Common myeloid progenitor, CD34-positive (primary cell): ENCODE data around the gene ZDHHC16.
"Not testable (repeated sequence)": the region's sequence is repeated elsewhere in the genome, so short reads cannot be mapped to it uniquely, and the experiment has no call there.

Experiments used
- CTCF ChIA-PET: fragments of 350-600 bp; sonication (Branson Sonifier 250); formaldehyde crosslinking; loops from one replicate; lab custom pipeline; 2021; ENCODE audit warnings: antibody characterized with exemption; lab: Charles Lee
- POLR2A ChIA-PET: fragments of 350-600 bp; sonication (Branson Sonifier 250); formaldehyde crosslinking; loops from one replicate; lab custom pipeline; 2021; ENCODE audit warnings: antibody characterized with exemption; lab: Charles Lee
- DNase-seq, 3 donors: peaks; one replicate each; pipeline versions ENCODE4 v3.0.0 to v3.0.0-alpha.2; 2013
- H3K27ac ChIP-seq, 2 experiments: 1 replicate in 1 of 2; 2 replicates in 1 of 2; pipeline ENCODE4 v1.7.0; 2013; ENCODE audit warnings: inconsistent platforms in 2 of 2, low read length in 2 of 2, mild to moderate bottlenecking in 2 of 2, low read depth in 1 of 2, moderate library complexity in 1 of 2; ENCODE audit not compliant: severe bottlenecking in 2 of 2, insufficient read depth in 1 of 2, poor library complexity in 1 of 2
- H3K27me3 ChIP-seq, 5 experiments: replicated peaks in 2 of 5; 1 replicate in 3 of 5; 2 replicates in 2 of 5; pipeline versions ENCODE4 v1.6.1 to v1.7.0; 2013; ENCODE audit warnings: low read length in 4 of 5, mild to moderate bottlenecking in 2 of 5, moderate library complexity in 2 of 5, inconsistent platforms in 1 of 5; ENCODE audit not compliant: insufficient read depth in 5 of 5, control insufficient read depth in 4 of 5
- H3K36me3 ChIP-seq, 4 experiments: 1 replicate in 2 of 4; 2 replicates in 2 of 4; pipeline versions ENCODE4 v1.6.1 to v1.7.0; 2013; ENCODE audit warnings: low read length in 3 of 4, control low read depth in 1 of 4, mild to moderate bottlenecking in 1 of 4; ENCODE audit not compliant: control insufficient read depth in 4 of 4, insufficient read depth in 4 of 4
- H3K4me1 ChIP-seq, 4 experiments: 1 replicate in 3 of 4; 2 replicates in 1 of 4; pipeline versions ENCODE4 v1.6.1 to v1.7.1; 2013; ENCODE audit warnings: low read length in 3 of 4, mild to moderate bottlenecking in 3 of 4, control low read depth in 1 of 4, inconsistent platforms in 1 of 4, moderate library complexity in 1 of 4; ENCODE audit not compliant: control insufficient read depth in 4 of 4, insufficient read depth in 4 of 4; ENCODE audit errors: control extremely low read depth in 1 of 4
- H3K4me3 ChIP-seq, 7 experiments: 1 replicate in 4 of 7; 2 replicates in 3 of 7; pipeline versions ENCODE4 v1.5.1 to v1.7.0; 2013; ENCODE audit warnings: mild to moderate bottlenecking in 7 of 7, low read length in 6 of 7, moderate library complexity in 6 of 7, inconsistent platforms in 2 of 7, low read depth in 2 of 7, control low read depth in 1 of 7; ENCODE audit not compliant: insufficient read depth in 4 of 7, control insufficient read depth in 1 of 7; ENCODE audit errors: extremely low read depth in 1 of 7
- H3K9me3 ChIP-seq, 5 experiments: 1 replicate in 4 of 5; 2 replicates in 1 of 5; pipeline versions ENCODE4 v1.6.1 to v1.7.1; 2013; ENCODE audit warnings: low read length in 4 of 5, mild to moderate bottlenecking in 2 of 5, inconsistent platforms in 1 of 5, low read depth in 1 of 5, moderate library complexity in 1 of 5; ENCODE audit not compliant: control insufficient read depth in 4 of 5, insufficient read depth in 2 of 5; ENCODE audit errors: control extremely low read depth in 1 of 5
- WGBS: methylation state at CpG from one replicate; pipeline ENCODE4 v1.1.5; 2013; ENCODE audit not compliant: insufficient coverage; 5-methylcytosine and 5-hydroxymethylcytosine counted together

ZDHHC16 gene

DNA sequence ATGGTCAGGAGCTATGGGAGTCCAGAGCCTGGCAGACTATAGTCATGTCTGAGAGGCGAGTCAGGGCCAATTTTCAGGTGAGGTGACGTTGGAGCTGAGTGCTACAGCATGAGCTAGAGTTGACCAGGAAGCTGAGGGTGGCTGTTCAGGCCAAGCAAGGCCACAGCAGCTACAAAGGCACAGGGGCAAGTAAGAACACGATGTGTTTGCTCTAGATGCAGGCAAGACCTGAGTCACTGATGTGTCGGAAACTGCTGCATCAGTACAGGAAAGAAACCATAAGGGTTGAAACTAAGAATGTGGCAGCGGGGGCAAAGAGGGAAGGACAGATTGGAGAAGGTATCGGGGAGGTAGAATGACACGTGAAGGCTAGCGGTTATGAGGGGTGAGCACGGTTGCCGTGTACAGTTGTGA, 33.1 kb upstream of the ZDHHC16 start:
- H3K27ac ChIP-seq = no peak overlapping the region
- H3K27me3 ChIP-seq = no peaks in the 10 kb centered on the region
- WGBS = 86% methylated on average over 10 of the region's 10 CpGs
- H3K9me3 ChIP-seq = no peaks in the 10 kb centered on the region
- no peaks in the 10 kb centered on the region for H3K36me3 ChIP-seq
- H3K4me3 ChIP-seq = no peak overlapping the region
- peak in 2 of 3 donors; percentile 41 to 54 for DNase-seq
- H3K4me1 ChIP-seq = peaks cover 3 to 35% (median 17%) of the 10 kb centered on the region in 4 experiments
- ChIA-PET CTCF (interaction anchor here (0.6 to 3.5 kb wide), 6 partner anchors 9 to 60 kb away, joined by 3 to 16 read pairs (median 5); no protein-coding TSS in a partner anchor), POLR2A (no interaction called here)

DNA sequence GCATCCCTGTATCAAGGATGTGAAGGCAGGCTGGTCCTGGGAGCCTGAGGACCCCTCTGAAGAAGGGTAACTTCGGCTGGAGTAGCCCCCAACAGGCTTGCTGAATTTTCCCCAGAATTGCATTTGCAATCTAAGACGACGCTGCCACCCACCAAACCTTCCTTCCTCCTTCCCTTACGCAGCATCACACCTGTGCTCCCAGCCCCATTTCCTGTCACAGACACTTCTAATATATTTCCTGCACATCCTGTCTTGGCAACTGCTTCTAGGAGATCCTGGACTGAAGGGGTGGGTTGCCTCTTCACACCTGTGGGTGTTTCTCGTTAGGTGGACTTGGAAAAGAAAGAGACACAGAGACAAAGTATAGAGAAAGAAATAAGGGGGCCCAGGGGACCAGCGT, 29.4 kb upstream of the ZDHHC16 start:
- Histone ChIP-seq H3K27me3 (no peaks in the 10 kb centered on the region), H3K36me3 (no peaks in the 10 kb centered on the region), H3K9me3 (no peaks in the 10 kb centered on the region), H3K4me3 (no peak overlapping the region), H3K4me1 (peaks cover 7 to 39% (median 28%) of the 10 kb centered on the region in 4 experiments), H3K27ac (no peak overlapping the region)
- 40% methylated on average over 6 of the region's 6 CpGs for WGBS
- DNase-seq = no peak
- ChIA-PET POLR2A (no interaction called here), CTCF (no interaction called here)

DNA sequence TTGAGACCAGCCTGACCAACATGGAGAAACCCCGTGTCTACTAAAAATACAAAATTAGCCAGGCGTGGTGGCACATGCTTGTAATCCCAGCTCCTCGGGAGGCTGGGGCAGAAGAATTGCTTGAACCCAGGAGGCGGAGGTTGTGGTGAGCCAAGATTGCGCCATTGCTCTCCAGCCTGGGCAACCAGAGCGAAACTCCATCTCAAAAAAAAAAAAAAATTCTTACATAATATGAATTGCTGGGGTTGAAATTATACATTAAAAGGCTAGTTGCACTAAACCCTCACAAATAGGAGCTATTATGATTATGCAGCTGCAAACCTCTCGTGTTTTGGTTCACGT, 22.2 kb upstream of the ZDHHC16 start:
- CTCF ChIA-PET = interaction anchor here (3.1 to 8.6 kb wide), 2 partner anchors 10 to 16 kb away, joined by 16 to 71 read pairs; no protein-coding TSS in a partner anchor
- peaks cover 10 to 44% (median 26%) of the 10 kb centered on the region in 4 experiments for H3K4me1 ChIP-seq
- H3K9me3 ChIP-seq, H3K27ac ChIP-seq, DNase-seq, POLR2A ChIA-PET, H3K27me3 ChIP-seq, H3K4me3 ChIP-seq: not testable (repeated sequence)
- 100% methylated on average over 1 of the region's 8 CpGs for WGBS
- H3K36me3 ChIP-seq = peaks cover 0 to 12% (median 2%) of the 10 kb centered on the region in 4 experiments

DNA sequence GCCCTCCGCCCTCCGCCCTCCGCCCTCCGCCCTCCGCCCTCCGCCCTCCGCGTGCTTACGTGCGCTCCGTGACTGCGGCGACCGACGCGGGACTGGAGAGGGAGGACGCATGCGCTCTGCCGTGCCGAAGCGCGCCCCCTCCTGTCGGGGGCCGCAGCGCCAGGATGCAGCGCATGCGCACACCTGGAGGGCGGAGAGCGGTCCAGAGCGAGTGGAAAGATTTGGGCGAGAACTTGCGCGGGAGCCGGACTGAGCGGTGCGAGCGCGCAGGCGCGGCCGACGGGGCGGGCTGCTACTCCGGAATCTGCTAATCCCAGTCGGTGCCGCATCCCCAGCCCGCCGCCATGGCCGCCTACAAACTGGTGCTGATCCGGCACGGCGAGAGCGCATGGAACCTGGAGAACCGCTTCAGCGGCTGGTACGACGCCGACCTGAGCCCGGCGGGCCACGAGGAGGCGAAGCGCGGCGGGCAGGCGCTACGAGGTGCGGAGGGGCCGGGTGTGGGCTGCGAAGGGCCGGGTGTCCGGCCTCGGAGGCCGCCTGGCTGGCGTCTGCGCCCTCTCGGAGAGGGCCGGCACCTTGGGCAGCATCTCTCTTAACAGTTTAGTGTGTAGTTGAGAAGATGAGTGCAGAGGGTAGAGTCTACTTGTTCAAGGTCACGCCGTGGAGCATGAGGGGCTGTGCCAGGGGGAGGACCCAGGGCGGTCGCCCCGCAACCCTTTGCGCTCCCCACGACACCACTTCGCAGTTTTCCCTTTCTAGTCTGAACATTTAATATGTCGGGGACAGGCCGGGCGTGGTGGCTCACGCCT, 19.8 kb upstream of the ZDHHC16 start, which contains the start of gene PGAM1:
PGAM1 (plus strand) TSS at position 228 of the 812 bp plus-strand sequence; CDS start at position 345, 117 bp downstream.
- 1% methylated on average over 29 of the region's 90 CpGs for WGBS
- POLR2A ChIA-PET = interaction anchor here (0.5 kb wide), 1 partner anchor 256 kb away, joined by 3 read pairs; no protein-coding TSS in a partner anchor
- H3K27me3 ChIP-seq = no peaks in the 10 kb centered on the region
- H3K4me1 ChIP-seq = peaks cover 10 to 40% (median 21%) of the 10 kb centered on the region in 4 experiments
- peak; percentile 94 to 97 (median 95) for DNase-seq
- peak within 1 kb of the TSS in 1 of 2 experiments; percentile 75 for H3K27ac ChIP-seq
- peak within 1 kb of the TSS; percentile 78 to 97 (median 88) for H3K4me3 ChIP-seq
- no peaks in the 10 kb centered on the region for H3K9me3 ChIP-seq
- H3K36me3 ChIP-seq = peaks cover 3 to 32% (median 14%) of the 10 kb centered on the region in 4 experiments
- CTCF ChIA-PET = interaction anchor here (1.7 kb wide), 1 partner anchor 26 kb away, joined by 5 read pairs; no protein-coding TSS in a partner anchor

DNA sequence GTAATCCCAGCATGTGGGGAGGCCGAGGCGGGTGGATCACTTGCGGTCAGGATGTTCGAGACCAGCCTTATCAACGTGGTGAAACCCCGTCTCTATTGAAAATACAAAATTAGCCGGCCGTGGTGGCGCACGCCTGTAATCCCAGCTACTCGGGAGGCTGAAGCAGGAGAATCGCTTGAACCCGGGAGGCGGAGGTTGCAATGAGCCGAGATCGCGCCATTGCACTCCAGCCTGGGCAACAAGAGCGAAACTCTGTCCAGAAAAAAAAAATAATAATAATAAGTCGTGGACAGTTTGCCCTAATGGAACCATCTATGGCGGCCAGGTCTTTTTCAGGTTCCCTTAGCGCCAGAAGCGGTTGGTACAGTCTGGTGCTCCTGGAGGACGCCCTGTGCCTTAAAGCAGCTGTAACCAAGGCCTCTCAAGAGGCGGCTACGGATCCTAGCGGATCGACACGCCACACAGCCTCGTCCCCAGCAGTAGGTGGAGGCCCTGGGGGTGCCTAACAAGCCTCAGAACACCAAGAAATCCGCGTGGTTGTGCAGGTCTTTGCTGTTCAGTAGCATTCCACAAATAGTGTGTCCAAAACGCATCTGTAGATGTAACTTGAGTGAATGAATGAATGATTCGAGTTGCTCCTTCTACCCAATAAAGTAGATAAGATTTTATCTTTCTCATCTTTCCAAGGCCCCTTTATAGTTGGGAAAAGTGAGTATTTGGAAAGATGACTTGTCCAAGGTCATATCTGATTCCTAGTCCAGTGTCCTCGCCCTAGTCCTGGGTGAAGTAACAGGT, 19.0 kb upstream of the ZDHHC16 start:
- Histone ChIP-seq H3K27ac (peak overlapping the region in 1 of 2 experiments; percentile 75), H3K27me3 (no peaks in the 10 kb centered on the region), H3K4me3 (peak overlapping the region; percentile 78 to 97 (median 88)), H3K4me1 (peaks cover 10 to 40% (median 21%) of the 10 kb centered on the region in 4 experiments), H3K36me3 (peaks cover 5 to 40% (median 22%) of the 10 kb centered on the region in 4 experiments), H3K9me3 (no peaks in the 10 kb centered on the region)
- DNase-seq = peak in 2 of 3 donors; percentile 28 to 29
- 49% methylated on average over 20 of the region's 34 CpGs for WGBS
- CTCF ChIA-PET = interaction anchor here (1.7 kb wide), 1 partner anchor 26 kb away, joined by 5 read pairs; no protein-coding TSS in a partner anchor
- POLR2A ChIA-PET = no interaction called here

DNA sequence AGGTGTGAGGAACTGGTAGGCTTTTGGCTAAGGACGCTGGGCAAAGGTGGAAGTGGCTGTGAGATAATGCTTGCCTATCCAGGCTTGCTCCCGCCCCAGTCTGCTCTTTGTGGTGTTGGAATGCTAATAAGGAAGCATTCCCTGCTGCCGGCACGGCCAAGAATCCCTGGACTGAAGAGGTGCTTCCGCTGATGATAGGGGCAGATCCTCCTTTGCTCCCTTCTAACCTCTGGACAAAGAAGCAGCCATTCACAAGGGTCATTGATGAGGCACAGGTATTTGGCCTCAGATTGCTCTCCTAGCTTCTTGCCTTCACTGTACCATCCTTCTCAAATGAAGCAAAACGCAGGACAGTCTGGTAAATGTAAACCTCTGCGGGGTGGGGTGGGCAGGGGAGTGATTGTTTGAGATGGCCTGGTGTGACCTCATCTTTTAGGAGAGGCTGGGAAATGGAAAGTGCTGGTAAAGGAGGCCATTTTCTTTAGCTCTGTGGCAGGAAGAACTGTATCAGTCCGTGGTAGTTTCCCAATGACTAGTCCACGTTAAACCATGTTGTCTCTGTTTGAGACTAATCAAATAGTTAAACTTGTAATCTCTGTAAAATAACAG, 18.3 kb upstream of the ZDHHC16 start:
- H3K9me3 ChIP-seq = no peaks in the 10 kb centered on the region
- no peak for DNase-seq
- peaks cover 10 to 40% (median 21%) of the 10 kb centered on the region in 4 experiments for H3K4me1 ChIP-seq
- no peaks in the 10 kb centered on the region for H3K27me3 ChIP-seq
- peak overlapping the region in 4 of 7 experiments; percentile 79 to 97 (median 93) for H3K4me3 ChIP-seq
- ChIA-PET CTCF (interaction anchor here (1.7 kb wide), 1 partner anchor 27 kb away, joined by 5 read pairs; no protein-coding TSS in a partner anchor), POLR2A (no interaction called here)
- H3K36me3 ChIP-seq = peaks cover 5 to 43% (median 25%) of the 10 kb centered on the region in 4 experiments
- peak overlapping the region in 1 of 2 experiments; percentile 35 for H3K27ac ChIP-seq
- 100% methylated on average over 4 of the region's 9 CpGs for WGBS
